K562 (cell line): ENCODE measurements around the gene SERPINB12.

ENCODE experiments used
- BACH1 ChIP-seq: fragments of 200-800 bp; sonication (Bioruptor generic); IDR thresholded peaks from 2 replicates; pipeline ENCODE4 v1.6.1; 2016; ENCODE audit warnings: missing genetic modification characterization, missing compliant biosample characterization
- BRF1 ChIP-seq: IDR thresholded peaks from 3 replicates; pipeline ENCODE4 v1.6.1; 2011; ENCODE audit warnings: borderline replicate concordance, mild to moderate bottlenecking; ENCODE audit not compliant: insufficient read length; ENCODE audit errors: extremely low read depth
- CC2D1A ChIP-seq: fragments of 450-650 bp; IDR thresholded peaks from 2 replicates; pipeline ENCODE4 v1.6.1; 2017; ENCODE audit warnings: mild to moderate bottlenecking
- CHD4 ChIP-seq: fragments of 200-600 bp; sonication (generic); IDR thresholded peaks from 3 replicates; pipeline ENCODE4 v1.6.1; 2012; ENCODE audit warnings: low read depth, mild to moderate bottlenecking, mixed read lengths, low read length, inconsistent platforms; ENCODE audit not compliant: insufficient read depth, insufficient replicate concordance, poor library complexity, severe bottlenecking
- EP300 ChIP-seq: IDR thresholded peaks from 2 replicates; pipeline ENCODE4 v1.6.1; 2012; ENCODE audit warnings: low read length, improper control_type of control experiment
- ETS1 ChIP-seq: conservative IDR thresholded peaks from 2 replicates; pipeline ENCODE4 v1.6.1; 2011; ENCODE audit warnings: low read depth, mild to moderate bottlenecking, low read length; ENCODE audit not compliant: control insufficient read depth
- NR3C1 ChIP-seq: sonication (generic); formaldehyde crosslinking; IDR thresholded peaks from 2 replicates; pipeline ENCODE4 v1.8.1; 2022; ENCODE audit warnings: missing genetic modification reagents
- TEAD4 ChIP-seq, 2 experiments: sonication (generic) in 1 of 2; formaldehyde crosslinking in 1 of 2; IDR thresholded peaks; 2 replicates each; pipeline versions ENCODE4 v1.6.1 to v1.8.0; 2012 to 2022; ENCODE audit warnings: borderline replicate concordance in 1 of 2, inconsistent platforms in 1 of 2, low read length in 1 of 2, mild to moderate bottlenecking in 1 of 2, missing genetic modification reagents in 1 of 2
- ZBTB8A ChIP-seq: fragments of 450-650 bp; IDR thresholded peaks from 2 replicates; pipeline ENCODE4 v1.6.1; 2018; ENCODE audit warnings: mild to moderate bottlenecking, moderate library complexity; ENCODE audit not compliant: partially characterized antibody
- ZC3H11A ChIP-seq: IDR thresholded peaks from 2 replicates; pipeline ENCODE4 v1.6.1; 2012; ENCODE audit warnings: low read depth, low read length, improper control_type of control experiment
- ZNF717 ChIP-seq: fragments of 250-450 bp; sonication (Bioruptor Pico); IDR thresholded peaks from 2 replicates; pipeline ENCODE4 v1.5.0; 2021
- TF ChIP-seq, protein P1 (sequence below), 3 experiments: IDR thresholded peaks in 2 of 3; conservative IDR thresholded peaks in 1 of 3; 2 replicates each; pipeline ENCODE4 v1.5.1; 2011 to 2012; ENCODE audit warnings: low read length in 3 of 3, mild to moderate bottlenecking in 3 of 3, control low read depth in 2 of 3, improper control_type of control experiment in 1 of 3, inconsistent platforms in 1 of 3, low read depth in 1 of 3, mixed read lengths in 1 of 3, moderate library complexity in 1 of 3; ENCODE audit not compliant: insufficient read depth in 2 of 3
- TF ChIP-seq, protein P2 (sequence below): sonication (generic); formaldehyde crosslinking; IDR thresholded peaks from 2 replicates; pipeline ENCODE4 v1.9.0; 2022; ENCODE audit warnings: mild to moderate bottlenecking, missing genetic modification reagents

GRCh38 chr18:63505566-63506335 is 36.4 kb upstream of the SERPINB12 start:
- TF ChIP-seq EP300 (no peak), CC2D1A (no peak), CHD4 (no peak), ZBTB8A (no peak), ETS1 (no peak), ZNF717 (CRISPR knock-in tag) (no peak), ZC3H11A (no peak), BACH1 (tag) (no peak), NR3C1 (CRISPR knock-in tag) (no peak), TEAD4 (IDR thresholded peaks at IDR 0.05; ENCODE audit: low read length) (no peak), TEAD4 (CRISPR knock-in tag; IDR thresholded peaks at IDR 0.05; ENCODE audit: borderline replicate concordance) (no peak), BRF1 (no peak)
- TF ChIP-seq, protein P1, sequence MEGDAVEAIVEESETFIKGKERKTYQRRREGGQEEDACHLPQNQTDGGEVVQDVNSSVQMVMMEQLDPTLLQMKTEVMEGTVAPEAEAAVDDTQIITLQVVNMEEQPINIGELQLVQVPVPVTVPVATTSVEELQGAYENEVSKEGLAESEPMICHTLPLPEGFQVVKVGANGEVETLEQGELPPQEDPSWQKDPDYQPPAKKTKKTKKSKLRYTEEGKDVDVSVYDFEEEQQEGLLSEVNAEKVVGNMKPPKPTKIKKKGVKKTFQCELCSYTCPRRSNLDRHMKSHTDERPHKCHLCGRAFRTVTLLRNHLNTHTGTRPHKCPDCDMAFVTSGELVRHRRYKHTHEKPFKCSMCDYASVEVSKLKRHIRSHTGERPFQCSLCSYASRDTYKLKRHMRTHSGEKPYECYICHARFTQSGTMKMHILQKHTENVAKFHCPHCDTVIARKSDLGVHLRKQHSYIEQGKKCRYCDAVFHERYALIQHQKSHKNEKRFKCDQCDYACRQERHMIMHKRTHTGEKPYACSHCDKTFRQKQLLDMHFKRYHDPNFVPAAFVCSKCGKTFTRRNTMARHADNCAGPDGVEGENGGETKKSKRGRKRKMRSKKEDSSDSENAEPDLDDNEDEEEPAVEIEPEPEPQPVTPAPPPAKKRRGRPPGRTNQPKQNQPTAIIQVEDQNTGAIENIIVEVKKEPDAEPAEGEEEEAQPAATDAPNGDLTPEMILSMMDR (IDR thresholded peaks at IDR 0.05 in 2 of 3, conservative IDR thresholded peaks at IDR 0.05 in 1 of 3; ENCODE audit: insufficient read depth in 2 of 3, low read depth in 1 of 3, low read length in 3 of 3) = peak; percentile 49 to 78 (median 64)
- TF ChIP-seq, protein P2, sequence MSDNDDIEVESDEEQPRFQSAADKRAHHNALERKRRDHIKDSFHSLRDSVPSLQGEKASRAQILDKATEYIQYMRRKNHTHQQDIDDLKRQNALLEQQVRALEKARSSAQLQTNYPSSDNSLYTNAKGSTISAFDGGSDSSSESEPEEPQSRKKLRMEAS (CRISPR knock-in tag) = no peak
